Osteoblast (primary cell): ENCODE data around the gene ITGA2. TPM values are rescaled to one million over a fixed set of nuclear protein-coding genes. Genes with fewer than 3 reads are reported as not detected.

ENCODE experiments used
- DNase-seq: peaks from one replicate; pipeline ENCODE4 v3.0.0; 2011; ENCODE audit warnings: low spot score, mixed read lengths; ENCODE audit not compliant: insufficient read length; ENCODE audit errors: missing footprints
- H2AFZ ChIP-seq: 2 replicates; pipeline ENCODE4 v1.6.0; 2011; ENCODE audit warnings: mild to moderate bottlenecking, low read length
- H3K27ac ChIP-seq: 2 replicates; pipeline ENCODE4 v1.5.1; 2011; ENCODE audit warnings: mild to moderate bottlenecking, low read depth, low read length, moderate library complexity
- H3K27me3 ChIP-seq: 2 replicates; pipeline ENCODE4 v1.6.0; 2012; ENCODE audit warnings: mild to moderate bottlenecking, control low read depth, inconsistent platforms, low read length, moderate library complexity; ENCODE audit not compliant: insufficient read depth
- H3K36me3 ChIP-seq: 2 replicates; pipeline ENCODE4 v1.5.1; 2011; ENCODE audit warnings: mild to moderate bottlenecking, low read length, control low read depth, moderate library complexity; ENCODE audit not compliant: insufficient read depth
- H3K4me1 ChIP-seq: 2 replicates; pipeline ENCODE4 v1.5.1; 2011; ENCODE audit warnings: mild to moderate bottlenecking, low read length, control low read depth, moderate library complexity; ENCODE audit not compliant: insufficient read depth
- H3K4me2 ChIP-seq: 2 replicates; pipeline ENCODE4 v1.6.0; 2011; ENCODE audit warnings: mild to moderate bottlenecking, low read length; ENCODE audit not compliant: insufficient read depth
- H3K4me3 ChIP-seq: fragments of 200-600 bp; sonication (generic); 3 replicates; pipeline ENCODE4 v1.5.1; 2012; ENCODE audit warnings: mild to moderate bottlenecking, low read length, inconsistent platforms; ENCODE audit not compliant: insufficient read depth
- H3K79me2 ChIP-seq: 2 replicates; pipeline ENCODE4 v1.6.0; 2012; ENCODE audit warnings: mild to moderate bottlenecking, low read length, control low read depth, inconsistent platforms; ENCODE audit not compliant: insufficient read depth
- H3K9me3 ChIP-seq: 2 replicates; pipeline ENCODE4 v1.5.1; 2011; ENCODE audit warnings: low read depth, low read length, control low read depth
- H4K20me1 ChIP-seq: 2 replicates; pipeline ENCODE4 v1.6.0; 2012; ENCODE audit warnings: mild to moderate bottlenecking, low read length, control low read depth; ENCODE audit not compliant: insufficient read depth
- CTCF ChIP-seq: IDR thresholded peaks from 2 replicates; pipeline ENCODE4 v1.5.1; 2011; ENCODE audit warnings: mild to moderate bottlenecking, low read depth, low read length, moderate library complexity; ENCODE audit errors: extremely low read depth
- total RNA-seq: library from RNA; depleted of rRNA; stranded (reverse); fragments of >200 nt; gene quantifications from 2 replicates; pipeline ENCODE4 v1.2.3, GENCODE V29; 2012

The ITGA2 gene
- total RNA-seq, 1 donor: 2.9 TPM

- Histone ChIP-seq H3K4me1 (peaks cover 10% of the 10 kb centered on the region), H2AFZ (no peak overlapping the region), H3K9me3 (no peaks in the 10 kb centered on the region), H3K79me2 (no peaks in the 10 kb centered on the region), H3K36me3 (no peaks in the 10 kb centered on the region), H3K4me3 (no peak overlapping the region), H3K4me2 (no peak overlapping the region), H3K27me3 (no peaks in the 10 kb centered on the region), H3K27ac (no peak overlapping the region), H4K20me1 (no peaks in the 10 kb centered on the region)
- no peak for TF ChIP-seq CTCF
- DNase-seq: no peak
Measured at GRCh38 chr5:52947208-52947607, 41.9 kb upstream of the ITGA2 start.

GRCh38 chr5:52947851-52948250 lies 41.3 kb upstream of the ITGA2 start:
- H3K9me3 ChIP-seq: no peaks in the 10 kb centered on the region
- peaks cover 10% of the 10 kb centered on the region for H3K4me1 ChIP-seq
- no peak overlapping the region for H3K4me2 ChIP-seq
- no peaks in the 10 kb centered on the region for H3K36me3 ChIP-seq
- no peaks in the 10 kb centered on the region for H3K79me2 ChIP-seq
- TF ChIP-seq CTCF: no peak
- H4K20me1 ChIP-seq: no peaks in the 10 kb centered on the region
- H3K4me3 ChIP-seq: no peak overlapping the region
- no peak overlapping the region for H2AFZ ChIP-seq
- no peak for DNase-seq
- H3K27ac ChIP-seq: no peak overlapping the region
- H3K27me3 ChIP-seq: no peaks in the 10 kb centered on the region

DNA sequence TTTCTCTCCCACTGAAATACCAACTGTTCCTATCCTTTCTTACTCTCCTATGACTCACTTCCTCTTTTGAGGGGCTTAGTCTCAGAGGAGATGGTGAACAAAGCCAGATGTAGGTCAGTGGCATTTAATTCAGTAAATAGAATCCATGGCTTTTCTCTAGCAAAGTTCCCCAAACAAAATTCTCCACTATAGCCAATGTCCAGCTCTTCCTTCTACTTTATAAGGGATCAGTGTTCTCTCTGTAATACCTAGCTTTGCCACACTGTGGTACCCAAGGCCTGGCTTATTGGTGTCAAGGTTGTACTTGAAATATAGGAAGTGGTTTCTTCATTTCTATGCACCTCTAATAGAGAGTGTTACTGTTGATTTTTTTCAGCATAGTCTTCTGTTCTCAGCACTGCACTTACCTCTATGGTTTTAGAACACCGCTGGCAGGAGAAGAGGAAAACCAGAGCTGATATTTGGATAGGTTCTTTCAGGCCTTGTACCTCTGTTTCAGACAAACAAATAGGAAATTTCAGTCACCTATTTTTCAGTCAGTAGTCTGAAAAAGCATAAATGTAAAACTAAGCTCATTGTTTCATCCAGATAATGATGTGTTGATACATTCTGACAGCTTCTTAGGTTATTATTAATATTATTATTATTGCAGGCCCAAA lies 40.6 kb upstream of the ITGA2 start:
- Histone ChIP-seq H3K27me3 (no peaks in the 10 kb centered on the region), H2AFZ (peak overlapping the region; percentile 53), H3K4me1 (peaks cover 10% of the 10 kb centered on the region), H3K4me2 (no peak overlapping the region), H3K27ac (no peak overlapping the region), H4K20me1 (no peaks in the 10 kb centered on the region), H3K36me3 (no peaks in the 10 kb centered on the region), H3K4me3 (no peak overlapping the region), H3K79me2 (no peaks in the 10 kb centered on the region), H3K9me3 (no peaks in the 10 kb centered on the region)
- TF ChIP-seq CTCF: peak; percentile 82
- peak; percentile 61 for DNase-seq

DNA sequence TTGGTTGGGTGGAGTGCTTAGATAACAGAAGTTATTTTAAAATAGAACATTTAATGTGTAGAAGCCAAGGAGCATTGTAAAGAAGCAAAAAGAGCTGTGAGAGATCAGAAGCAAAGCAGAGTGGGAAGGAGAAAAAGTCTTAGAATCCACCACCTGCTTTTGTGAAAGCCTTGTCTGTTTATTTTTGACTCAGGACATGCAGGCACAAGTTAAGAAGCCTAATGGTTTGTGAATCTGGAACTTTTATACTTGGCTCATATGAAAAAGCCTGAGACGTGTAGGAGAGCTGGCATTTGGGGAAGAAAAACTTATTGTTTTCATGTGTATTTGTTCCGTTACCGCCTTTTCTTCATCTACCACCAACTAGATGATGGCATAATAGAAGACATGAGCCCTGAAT lies 38.5 kb upstream of the ITGA2 start:
- no peaks in the 10 kb centered on the region for H3K27me3 ChIP-seq
- H3K4me3 ChIP-seq: no peak overlapping the region
- no peak overlapping the region for H3K4me2 ChIP-seq
- DNase-seq: no peak
- peaks cover 10% of the 10 kb centered on the region for H3K4me1 ChIP-seq
- no peaks in the 10 kb centered on the region for H3K36me3 ChIP-seq
- no peaks in the 10 kb centered on the region for H3K79me2 ChIP-seq
- H2AFZ ChIP-seq: no peak overlapping the region
- H4K20me1 ChIP-seq: no peaks in the 10 kb centered on the region
- H3K27ac ChIP-seq: no peak overlapping the region
- TF ChIP-seq CTCF: no peak
- no peaks in the 10 kb centered on the region for H3K9me3 ChIP-seq
